ELR (cell line): ENCODE measurements around the gene ZNF610.

ENCODE experiments used
- DNase-seq: peaks from one replicate; pipeline ENCODE4 v3.0.0-alpha.2; 2015; ENCODE audit warnings: low read depth

ZNF610 gene

GRCh38 chr19:52398081-52398441 lies 62.0 kb downstream of the ZNF610 start:
- peak; percentile 30 for DNase-seq

GRCh38 chr19:52410276-52410675 lies 74.2 kb downstream of the ZNF610 start:
- no peak for DNase-seq

GRCh38 chr19:52415711-52416110 lies 79.7 kb downstream of the ZNF610 start:
- no peak for DNase-seq
